Fibroblast of upper back skin (primary cell): Measurements from ENCODE around the gene SUOX.
"Not testable (repeated sequence)": the region's sequence is repeated elsewhere in the genome, so short reads cannot be mapped to it uniquely, and the experiment has no call there.

Source experiments
- DNase-seq: peaks from one replicate; pipeline ENCODE4 v3.0.0-alpha.2; 2013

SUOX gene

DNA sequence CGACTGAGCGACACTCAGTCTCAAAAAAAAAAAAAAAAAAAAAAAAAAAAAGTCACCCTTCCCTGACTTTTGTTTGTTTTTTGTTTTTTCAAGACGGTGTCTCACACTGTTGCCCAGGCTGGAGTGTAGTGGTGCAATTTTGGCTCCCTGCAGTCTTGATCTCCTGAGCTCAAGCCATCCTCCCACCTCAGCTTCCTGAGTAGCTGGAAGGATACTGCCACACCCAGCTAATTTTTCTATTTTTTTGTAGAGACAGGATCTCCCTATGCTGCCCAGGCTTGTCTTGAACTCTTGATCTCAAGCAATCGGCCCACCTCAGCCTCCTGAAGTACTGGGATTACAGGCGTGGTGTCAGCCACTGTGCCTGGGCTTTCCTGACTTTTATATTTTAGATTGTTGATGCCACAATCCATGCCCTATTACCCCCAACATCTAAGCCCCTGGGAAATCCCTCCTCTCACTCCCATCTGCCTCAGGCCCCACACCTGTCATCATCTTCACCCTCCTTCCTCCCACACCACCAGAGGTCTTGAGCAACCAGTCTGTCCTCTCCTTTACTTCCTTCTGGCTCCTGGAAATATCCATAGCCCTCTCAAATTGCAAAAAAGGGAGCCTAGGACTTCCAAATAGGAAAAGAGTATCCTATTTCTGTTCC, 31.6 kb downstream of the SUOX start:
- DNase-seq: no peak

DNA sequence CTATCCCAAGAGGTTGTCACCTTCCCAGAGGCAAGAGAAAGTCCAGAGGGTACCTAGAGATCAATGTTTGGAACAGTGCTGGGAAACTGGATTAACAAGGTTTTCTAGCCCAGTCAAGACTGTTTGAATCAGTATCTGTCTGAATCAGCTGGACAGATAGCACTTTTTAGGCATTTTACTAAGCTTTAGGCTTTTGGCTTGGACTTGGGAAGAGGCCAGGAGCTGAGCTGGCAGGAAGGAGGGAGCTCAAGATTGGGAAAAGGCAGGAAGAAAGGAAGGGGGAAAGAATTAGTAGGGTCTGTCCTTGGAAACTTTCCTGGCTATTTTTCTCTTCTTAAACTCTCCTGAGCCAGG, 32.1 kb downstream of the SUOX start:
- peak; percentile 73 for DNase-seq

DNA sequence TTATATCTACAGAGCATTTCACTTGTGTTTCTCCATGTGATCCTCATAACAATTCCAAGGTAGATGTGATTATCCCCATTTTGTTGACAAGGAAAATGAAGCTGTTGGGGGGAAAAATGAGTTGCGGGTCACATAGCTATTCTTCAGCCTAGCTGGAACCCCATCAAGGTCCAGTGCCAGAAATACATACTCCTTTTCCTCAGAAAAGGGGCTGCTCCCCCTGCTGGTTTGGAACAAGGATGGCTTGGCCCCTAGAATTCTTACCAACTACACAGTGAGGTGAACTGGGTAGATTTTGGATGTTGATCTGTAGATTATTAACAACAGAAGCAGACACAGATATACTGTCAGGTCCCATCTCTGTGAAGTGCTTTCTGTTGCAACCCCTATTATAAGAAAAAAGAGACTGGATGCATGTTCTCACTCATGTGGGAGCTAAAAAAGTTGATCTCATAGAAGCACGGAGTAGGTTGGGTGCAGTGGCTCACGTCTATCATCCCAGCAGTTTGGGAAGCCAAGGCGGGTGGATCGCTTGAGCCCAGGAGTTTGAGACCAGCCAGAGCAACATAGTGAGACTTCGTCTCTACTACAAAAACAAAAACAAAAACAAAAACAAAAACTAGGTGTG, 32.7 kb downstream of the SUOX start:
- peak; percentile 72 for DNase-seq

DNA sequence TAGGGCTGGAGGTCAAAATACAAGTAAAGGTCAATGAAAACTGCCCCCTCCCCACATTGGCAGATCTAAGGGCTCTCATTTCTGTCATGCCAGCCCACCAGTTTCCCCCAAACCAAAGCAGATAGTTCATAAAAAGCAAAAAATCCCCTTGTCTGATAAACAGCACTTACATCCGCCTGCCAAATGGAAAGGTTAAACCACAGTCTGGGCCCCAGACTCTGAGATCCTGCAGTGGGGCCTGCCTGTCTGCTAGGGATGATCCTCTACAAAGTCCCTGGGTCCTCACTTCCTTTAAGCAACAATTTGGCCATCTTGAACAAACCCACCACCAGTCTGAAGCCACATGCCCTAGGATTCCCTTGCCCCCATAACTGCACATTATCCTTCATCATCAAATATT, 34.9 kb downstream of the SUOX start:
- DNase-seq: no peak

DNA sequence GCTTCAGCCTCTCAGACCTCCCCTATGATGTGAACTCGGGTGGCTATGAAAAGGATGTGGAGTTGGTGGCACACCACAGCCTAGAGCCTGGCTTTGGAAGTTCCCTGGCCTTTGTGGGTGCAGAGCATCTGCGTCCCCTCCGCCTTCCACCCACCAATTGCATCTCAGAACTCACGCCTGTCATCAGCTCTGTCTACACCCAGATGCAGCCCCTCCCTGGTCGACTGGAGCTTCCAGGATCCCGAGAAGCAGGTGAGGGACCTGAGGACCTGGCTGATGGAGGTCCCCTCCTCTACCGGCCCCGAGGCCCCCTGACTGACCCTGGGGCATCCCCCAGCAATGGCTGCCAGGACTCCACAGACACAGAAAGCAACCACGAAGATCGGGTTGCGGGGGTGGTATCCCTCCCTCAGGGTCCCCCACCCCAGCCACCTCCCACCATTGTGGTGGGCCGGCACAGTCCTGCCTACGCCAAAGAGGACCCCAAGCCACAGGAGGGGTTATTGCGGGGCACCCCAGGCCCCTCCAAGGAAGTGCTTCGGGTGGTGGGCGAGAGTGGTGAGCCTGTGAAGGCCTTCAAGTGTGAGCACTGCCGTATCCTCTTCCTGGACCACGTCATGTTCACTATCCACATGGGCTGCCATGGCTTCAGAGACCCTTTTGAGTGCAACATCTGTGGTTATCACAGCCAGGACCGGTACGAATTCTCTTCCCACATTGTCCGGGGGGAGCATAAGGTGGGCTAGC, 37.7 kb downstream of the SUOX start:
- no peak for DNase-seq

DNA sequence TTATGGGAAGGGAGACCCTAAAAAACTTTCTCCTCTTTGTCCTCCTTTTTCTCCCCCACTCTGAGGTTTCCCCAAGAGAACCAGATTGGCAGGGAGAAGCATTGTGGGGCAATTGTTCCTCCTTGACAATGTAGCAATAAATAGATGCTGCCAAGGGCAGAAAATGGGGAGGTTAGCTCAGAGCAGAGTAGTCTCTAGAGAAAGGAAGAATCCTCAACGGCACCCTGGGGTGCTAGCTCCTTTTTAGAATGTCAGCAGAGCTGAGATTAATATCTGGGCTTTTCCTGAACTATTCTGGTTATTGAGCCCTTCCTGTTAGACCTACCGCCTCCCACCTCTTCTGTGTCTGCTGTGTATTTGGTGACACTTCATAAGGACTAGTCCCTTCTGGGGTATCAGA, 40.1 kb downstream of the SUOX start:
- no peak for DNase-seq

DNA sequence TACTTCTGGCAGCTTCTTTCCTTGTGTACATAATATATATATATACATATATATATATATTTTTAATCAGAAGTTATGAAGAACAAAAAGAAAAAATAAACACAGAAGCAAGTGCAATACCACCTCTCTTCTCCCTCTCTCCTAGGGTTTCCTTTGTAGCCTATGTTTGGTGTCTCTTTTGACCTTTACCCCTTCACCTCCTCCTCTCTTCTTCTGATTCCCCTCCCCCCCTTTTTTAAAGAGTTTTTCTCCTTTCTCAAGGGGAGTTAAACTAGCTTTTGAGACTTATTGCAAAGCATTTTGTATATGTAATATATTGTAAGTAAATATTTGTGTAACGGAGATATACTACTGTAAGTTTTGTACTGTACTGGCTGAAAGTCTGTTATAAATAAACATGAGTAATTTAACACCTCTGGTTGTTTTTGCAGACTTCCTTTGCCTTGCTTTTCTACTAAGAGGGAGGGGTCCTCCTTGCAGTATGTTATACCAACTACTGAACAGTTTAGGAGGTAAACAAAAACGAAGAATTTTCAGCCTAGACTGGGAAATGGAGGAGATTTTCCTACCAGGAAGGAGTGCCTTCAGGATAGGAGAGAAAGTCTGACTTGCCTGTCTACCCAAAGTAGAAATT, 41.1 kb downstream of the SUOX start:
- DNase-seq: no peak

DNA sequence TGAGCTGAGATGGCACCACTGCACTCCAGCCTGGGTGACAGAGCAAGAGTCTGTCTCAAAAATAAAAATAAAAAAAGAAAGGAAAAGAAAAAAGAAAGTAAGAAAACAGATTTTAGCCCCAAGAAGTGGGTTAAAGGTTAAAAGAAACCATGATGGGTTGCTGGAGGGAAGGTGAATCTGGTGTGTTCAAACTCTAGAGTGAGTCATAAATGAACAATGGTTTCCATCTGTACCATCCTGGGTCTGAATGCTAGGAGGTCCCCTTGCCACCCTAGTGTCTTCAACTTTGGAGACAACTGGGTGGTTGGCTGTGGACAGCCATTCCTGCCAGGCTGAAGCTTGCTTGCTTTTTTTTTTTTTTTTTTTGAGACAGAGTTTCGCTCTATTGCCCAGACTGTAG, 43.1 kb downstream of the SUOX start:
- DNase-seq: no peak

DNA sequence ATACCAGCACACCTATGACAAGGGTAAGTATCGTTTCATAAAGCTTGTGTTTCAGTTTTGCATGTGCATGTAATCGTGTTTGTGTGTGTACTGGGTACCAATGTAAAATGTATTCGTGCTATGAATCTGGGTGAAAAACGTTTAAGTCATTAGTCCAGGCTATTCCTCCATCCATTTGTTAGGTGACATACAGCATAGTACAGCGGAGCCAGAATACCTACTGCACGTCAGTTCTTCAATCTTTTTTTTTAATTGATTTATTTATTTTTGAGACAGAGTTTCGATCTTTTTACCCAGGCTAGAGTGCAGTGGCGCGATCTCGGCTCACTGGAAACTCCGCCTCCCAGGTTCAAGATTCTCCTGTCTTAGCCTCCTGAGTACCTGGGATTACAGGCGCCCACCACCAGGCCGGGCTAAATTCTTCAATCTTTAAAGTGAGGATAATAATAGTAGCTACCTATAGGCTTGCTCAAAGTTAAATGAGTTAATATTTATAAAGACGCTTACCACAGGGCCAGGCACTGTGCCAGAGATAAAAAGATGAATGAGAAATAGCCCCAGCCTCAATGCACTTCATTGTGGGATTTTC, 44.0 kb downstream of the SUOX start:
- DNase-seq: no peak

DNA sequence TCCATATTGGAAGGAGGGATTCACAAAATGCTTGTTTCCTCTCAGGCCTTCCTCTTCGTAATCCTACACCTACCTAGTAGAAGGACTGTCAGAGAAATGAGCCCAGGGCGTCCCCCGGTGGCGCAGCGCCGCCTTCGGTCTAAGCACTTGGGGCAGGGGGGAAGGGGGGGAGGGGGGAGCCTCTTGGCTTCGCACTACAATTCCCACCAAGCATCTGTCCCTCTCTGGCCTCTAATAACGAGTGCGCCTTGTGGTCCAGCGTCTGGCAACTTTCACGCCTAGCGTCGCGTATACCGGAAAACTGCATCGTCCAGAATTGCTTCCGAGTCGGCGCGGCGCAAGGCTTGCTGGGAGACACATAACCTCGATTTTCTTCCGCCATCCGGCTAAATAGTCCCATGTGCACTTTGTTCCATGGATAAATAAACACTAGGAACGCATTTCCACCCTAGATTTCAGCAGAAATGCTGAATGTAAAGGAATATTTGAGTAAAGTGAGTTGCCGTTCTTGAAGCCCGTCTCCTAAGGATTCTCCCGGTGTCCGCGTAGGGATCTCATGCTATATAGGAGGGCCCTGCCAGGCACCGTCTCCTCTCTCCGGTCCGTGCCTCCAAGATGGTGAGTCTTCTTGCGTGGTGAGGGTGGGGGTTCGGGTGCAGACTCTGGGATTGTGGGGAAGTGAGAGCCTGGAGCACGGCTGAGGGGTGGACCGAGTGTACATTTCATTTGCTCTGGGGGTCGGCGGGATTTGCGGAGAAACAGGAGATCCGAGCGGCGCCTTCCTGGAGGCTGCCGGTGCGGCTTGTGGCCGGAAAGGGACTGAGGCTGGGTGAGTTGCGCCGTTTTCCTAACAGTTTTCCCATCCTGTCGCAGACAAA, 44.7 kb downstream of the SUOX start, which contains the start of gene RPS26:
Gene RPS26, plus strand, starts transcription at position 367 of the 878 bp plus-strand sequence. Its CDS starts 249 bp downstream, at position 616.
- DNase-seq: peak; percentile 100

DNA sequence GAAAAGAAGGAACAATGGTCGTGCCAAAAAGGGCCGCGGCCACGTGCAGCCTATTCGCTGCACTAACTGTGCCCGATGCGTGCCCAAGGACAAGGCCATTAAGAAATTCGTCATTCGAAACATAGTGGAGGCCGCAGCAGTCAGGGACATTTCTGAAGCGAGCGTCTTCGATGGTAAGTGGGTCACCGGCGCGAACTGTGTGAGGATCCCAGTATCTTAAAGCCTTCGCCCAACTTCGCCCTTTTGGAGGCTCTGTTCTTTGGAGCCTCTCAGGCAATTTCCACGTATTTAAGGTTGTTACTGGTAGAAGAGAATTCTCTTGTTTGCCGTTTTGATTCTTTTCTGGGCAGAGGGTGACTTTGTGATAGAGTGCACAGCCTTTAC, 45.3 kb downstream of the SUOX start:
- not testable (repeated sequence) for DNase-seq

DNA sequence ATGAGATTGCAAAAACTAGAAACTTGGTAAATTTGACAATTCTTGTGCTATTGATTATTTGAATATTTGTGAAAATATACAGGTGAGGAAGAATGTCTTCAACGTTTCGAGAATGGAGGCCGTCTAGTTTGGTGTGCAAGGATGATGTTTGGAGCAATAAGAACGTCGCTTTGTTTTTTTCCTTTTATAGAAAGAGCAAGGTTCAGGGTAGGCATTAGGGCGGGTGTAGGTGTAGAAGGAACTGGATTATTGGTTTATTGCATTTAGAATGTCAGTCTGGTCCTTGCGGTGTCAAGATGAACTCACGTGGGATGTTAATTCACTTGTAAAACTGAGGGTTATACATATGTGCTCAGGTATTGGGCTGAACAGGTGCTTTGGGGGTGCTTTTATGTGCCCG, 45.8 kb downstream of the SUOX start:
- DNase-seq: no peak

DNA sequence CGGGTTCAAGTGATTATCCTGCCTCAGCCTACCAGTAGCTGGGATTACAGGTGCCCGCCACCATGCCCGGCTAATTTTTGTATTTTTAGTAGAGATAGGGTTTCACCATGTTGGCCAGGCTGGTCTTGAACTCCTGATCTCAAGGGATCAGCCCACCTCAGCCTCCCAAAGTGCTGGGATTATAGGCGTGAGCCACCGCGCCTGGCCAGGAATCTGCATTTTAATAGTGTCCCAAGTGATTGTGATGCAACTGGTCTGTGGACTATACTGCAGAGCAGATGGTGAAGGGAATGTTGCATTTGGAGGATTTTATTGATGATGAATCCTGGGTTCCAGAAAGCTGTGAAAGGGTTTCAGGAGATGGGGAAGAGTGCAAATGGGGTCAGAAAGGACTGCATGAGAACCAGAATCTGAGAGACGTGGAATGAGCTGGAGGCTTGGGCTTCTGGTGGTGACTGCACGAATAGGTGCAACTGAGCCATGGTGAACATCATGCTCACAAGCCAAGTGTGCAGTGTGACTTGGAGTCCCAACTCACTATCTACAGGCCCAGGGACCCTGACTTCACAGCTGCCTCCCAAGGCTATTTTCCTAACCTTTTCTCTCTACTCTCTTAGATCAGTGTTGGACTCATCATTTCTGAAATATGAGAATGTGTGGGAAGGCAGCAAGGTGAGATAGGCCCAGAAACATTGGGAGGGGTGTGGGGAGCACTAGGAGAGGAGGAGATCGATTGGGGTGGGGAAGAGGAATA, 49.1 kb downstream of the SUOX start:
- no peak for DNase-seq

DNA sequence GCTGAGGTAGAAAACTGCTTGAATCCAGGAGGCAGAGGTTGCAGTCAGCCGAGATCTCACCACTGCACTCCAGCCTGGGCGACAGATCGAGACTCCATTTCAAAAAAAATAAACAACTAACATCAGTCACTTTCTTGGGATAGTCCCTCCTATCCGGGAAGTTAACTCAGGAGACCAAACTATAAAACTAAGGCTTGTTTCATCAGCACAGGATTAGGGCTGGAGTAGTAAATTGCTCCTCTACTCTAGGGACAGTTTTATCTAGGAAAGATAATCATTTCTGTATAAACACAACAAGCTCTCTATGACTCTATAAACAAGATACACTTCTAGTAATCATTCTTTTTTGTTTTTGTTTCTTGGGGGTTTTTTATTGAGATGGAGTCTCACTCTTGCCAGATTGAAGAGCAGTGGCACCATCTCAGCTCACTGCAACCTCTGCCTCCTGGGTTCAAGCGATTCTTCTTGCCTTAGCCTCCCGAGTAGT, 56.4 kb downstream of the SUOX start:
- DNase-seq: no peak
